Memory B cell (primary cell): ENCODE results near the gene MAP2K3.
"Not testable (repeated sequence)": the region's sequence is repeated elsewhere in the genome, so short reads cannot be mapped to it uniquely, and the experiment has no call there.

Source experiments
- ATAC-seq: fragments of 150-1000 bp; cut with Tn5 transposase; 2 replicates; pipeline ENCODE4 v1.10.0; 2021; ENCODE audit warnings: low read depth, mild to moderate bottlenecking, moderate library complexity
- DNase-seq, 2 donors: peaks; one replicate each; pipeline ENCODE4 v3.0.0; 2022; ENCODE audit warnings: low spot score in 2 of 2
- H3K27ac Mint-ChIP-seq: one replicate; pipeline ENCODE4 v1.8.0; 2022; ENCODE audit warnings: mild to moderate bottlenecking, moderate library complexity, mixed read lengths
- H3K27me3 Mint-ChIP-seq: one replicate; pipeline ENCODE4 v1.8.0; 2022; ENCODE audit warnings: mixed read lengths
- H3K36me3 Mint-ChIP-seq: one replicate; pipeline ENCODE4 v1.8.0; 2022; ENCODE audit warnings: mild to moderate bottlenecking, mixed read lengths
- H3K4me1 Mint-ChIP-seq: one replicate; pipeline ENCODE4 v1.8.0; 2022; ENCODE audit warnings: mixed read lengths
- H3K4me3 Mint-ChIP-seq: one replicate; pipeline ENCODE4 v1.8.0; 2022; ENCODE audit warnings: mild to moderate bottlenecking, moderate library complexity, mixed read lengths
- H3K9me3 Mint-ChIP-seq: one replicate; pipeline ENCODE4 v1.8.0; 2022; ENCODE audit warnings: mixed read lengths

MAP2K3 gene

DNA sequence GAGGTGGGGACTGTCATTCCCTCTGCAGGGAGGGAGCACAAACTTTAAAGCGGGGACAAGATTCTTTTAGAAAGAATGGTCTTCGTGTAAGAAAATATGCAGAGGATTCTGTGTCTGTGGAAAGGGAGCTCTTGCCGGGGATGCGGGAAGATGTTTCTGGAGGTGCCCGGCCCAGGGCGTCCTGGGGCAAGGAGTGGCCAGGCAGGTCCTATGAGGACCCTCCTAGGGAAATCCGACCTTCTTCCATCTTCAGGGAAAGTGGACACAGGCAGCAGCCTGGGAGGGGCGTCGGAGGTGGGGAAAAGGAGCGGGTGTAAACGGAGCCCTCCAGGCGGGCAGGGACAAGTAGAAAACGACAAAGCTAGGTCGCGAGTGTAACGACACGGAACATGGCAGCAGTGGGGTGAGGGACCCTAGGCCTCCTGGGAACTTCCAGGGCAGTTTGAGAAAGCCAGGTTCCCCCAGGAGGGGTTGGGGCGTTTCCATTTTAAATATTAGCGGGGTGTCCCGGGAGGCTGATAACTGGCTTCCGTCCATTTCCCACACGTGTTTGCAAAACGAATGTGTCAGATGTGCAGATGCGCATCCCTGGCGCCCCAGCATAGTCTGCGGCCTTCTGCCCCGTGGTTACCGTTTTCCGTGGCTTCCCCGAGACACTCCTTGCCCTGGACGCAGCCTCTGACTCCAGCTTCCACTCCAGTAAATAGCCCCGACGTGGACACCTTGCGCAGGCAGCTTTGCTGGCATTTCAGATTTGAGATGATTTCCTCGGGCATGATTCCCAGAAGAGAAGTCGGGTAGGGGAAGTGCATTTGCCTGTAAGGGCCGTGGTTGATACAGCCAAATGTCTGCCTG is 39.0 kb downstream of the MAP2K3 start:
- not testable (repeated sequence) for H3K9me3 Mint-ChIP-seq
- peak overlapping the region; percentile 93 for H3K4me3 Mint-ChIP-seq

DNA sequence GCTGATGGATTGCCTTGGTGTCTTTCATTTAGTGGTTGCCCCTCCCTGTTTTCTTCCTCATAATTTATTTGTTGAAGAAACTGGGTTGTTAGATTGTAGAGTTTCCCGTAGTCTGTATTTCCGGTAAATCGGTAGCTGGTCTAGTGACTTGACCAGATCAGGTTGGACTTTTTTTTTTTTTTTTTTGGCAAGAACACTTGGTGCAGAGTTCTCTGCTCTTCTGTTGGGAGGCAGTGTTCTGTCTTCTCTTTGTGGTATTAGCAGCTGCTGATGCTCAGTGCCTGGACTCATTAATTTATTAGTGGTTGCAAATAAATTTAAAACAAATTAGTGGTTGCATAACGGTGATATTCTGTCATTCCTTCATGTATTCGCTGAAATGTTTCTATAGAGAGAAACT is 40.2 kb downstream of the MAP2K3 start:
- not testable (repeated sequence) for H3K36me3 Mint-ChIP-seq, H3K27ac Mint-ChIP-seq, DNase-seq, H3K9me3 Mint-ChIP-seq, H3K27me3 Mint-ChIP-seq, H3K4me3 Mint-ChIP-seq, ATAC-seq
- H3K4me1 Mint-ChIP-seq: peaks cover 12% of the 10 kb centered on the region

More for the DNA sequence above, 39.0 kb downstream of the MAP2K3 start:
- H3K27me3 Mint-ChIP-seq, ATAC-seq, DNase-seq, H3K36me3 Mint-ChIP-seq: not testable (repeated sequence)
- H3K27ac Mint-ChIP-seq: peak overlapping the region; percentile 81
- H3K4me1 Mint-ChIP-seq: peaks cover 12% of the 10 kb centered on the region

DNA sequence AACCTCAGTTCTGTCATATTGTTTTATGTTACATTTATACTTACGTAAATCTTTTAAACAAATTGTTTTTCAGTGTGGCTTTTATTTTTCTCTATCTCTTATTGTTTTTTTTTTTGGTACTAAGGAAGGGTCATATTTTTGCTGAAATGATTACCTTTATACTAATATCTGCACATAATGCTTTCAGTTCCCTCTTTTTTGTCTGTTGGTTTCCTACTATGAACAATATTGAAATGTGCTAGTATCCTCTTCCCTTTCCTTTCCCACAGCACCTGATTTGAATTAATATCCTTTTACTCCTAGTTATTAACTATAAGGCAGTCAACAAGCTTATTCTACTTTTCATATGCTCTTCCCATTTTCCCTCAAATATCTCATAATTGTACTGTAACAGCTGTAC is 43.4 kb downstream of the MAP2K3 start:
- H3K4me3 Mint-ChIP-seq, H3K36me3 Mint-ChIP-seq, DNase-seq, H3K9me3 Mint-ChIP-seq, H3K4me1 Mint-ChIP-seq, H3K27me3 Mint-ChIP-seq, H3K27ac Mint-ChIP-seq: not testable (repeated sequence)
- ATAC-seq: peak; percentile 71

DNA sequence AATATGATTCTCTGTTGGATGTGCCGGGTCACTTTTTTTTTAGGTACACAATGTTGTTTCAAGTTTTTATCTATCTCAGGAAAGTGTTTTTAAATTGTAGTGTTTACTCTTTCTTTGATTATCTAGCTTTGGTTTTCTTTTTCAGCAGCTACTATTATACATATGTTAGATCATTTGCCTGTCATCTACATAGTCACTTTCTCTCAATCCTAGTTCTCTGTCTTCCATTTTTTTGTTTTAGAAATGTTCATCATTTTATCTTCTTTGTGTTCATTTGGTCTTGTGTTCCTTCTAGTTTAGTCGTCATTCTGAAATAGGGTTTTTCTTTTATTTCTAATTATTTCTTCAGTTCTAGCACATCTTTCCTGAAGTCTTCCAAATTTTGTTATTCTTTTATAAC is 44.3 kb downstream of the MAP2K3 start:
- not testable (repeated sequence) for ATAC-seq, H3K4me1 Mint-ChIP-seq, H3K9me3 Mint-ChIP-seq, H3K36me3 Mint-ChIP-seq, H3K27ac Mint-ChIP-seq, H3K4me3 Mint-ChIP-seq, DNase-seq, H3K27me3 Mint-ChIP-seq

DNA sequence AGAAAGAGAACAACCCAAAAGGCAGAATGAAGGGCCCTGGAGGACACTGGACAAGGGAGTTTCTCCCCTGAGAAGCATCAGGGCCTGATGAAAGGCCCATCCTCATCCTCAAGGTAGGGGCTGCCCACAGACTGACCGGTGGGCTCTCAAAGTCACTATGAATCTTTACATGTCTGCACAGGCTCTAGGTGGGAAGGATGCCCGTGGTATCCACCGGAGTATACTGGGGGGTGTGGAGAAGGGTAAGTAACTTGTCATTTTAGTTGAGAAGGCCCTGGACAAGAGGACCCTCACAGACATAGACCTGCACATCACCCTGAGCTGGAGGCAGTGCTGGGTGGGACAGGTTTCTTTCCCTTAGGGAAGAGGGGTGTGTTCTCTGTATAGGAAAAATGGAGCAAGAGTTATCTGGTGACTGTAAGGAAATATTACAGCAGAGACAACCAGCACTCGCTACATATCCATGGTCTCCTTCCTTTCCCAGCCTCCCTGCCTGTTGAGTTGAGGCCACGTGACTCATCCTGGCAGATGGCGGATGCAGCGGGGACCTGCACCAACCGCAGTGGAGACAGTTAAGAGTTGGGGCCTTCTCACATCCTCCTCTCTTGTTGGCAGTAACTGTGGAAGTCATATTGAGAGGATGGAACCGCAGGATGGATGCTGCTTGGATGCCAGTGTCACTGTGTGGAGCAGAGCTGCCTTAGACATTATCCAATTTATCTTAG is 46.1 kb downstream of the MAP2K3 start:
- Mint-ChIP-seq H3K9me3 (peaks cover 3% of the 10 kb centered on the region), H3K4me3 (no peak overlapping the region), H3K36me3 (no peaks in the 10 kb centered on the region), H3K27me3 (peaks cover under 1% of the 10 kb centered on the region), H3K27ac (no peak overlapping the region), H3K4me1 (peaks cover 5% of the 10 kb centered on the region)
- no peak for DNase-seq
- ATAC-seq: no peak

DNA sequence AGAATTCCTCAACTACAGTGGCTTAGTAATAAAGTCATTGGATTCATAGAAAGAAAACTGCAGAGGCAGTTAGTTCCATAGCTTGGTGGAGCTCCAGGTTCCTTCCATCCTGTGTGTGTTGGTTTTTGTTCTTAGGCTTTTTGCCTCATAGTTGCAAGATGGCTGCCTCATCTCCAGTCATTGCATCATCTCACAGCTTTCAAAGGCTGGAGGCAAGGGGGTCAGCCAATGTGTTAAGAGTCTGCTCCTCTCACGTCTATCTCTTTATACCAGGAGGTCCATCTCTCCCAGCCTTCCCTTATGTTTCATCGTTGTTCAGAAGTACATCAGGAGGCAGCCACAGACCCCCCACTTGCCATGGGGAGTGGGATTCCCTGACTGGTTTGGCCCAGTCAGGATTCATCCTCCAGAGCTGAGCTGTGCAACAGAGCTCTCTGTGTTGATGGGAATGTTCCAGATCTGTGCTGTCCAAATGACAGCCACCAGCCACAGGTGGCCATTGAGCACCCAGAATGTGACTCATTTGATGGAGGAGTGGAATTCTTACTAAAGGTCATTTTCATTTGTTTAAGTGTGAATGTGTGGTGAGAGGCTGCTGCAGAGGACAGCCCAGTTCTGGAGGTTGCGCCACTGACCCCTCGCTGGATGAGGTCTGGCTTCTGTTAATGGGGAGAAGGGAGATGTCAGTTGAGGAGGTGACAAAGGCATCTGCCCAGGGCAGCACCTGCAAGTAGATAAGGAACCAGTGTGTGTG is 52.2 kb downstream of the MAP2K3 start:
- not testable (repeated sequence) for H3K27me3 Mint-ChIP-seq, ATAC-seq, H3K9me3 Mint-ChIP-seq, H3K27ac Mint-ChIP-seq, DNase-seq, H3K36me3 Mint-ChIP-seq, H3K4me3 Mint-ChIP-seq, H3K4me1 Mint-ChIP-seq

DNA sequence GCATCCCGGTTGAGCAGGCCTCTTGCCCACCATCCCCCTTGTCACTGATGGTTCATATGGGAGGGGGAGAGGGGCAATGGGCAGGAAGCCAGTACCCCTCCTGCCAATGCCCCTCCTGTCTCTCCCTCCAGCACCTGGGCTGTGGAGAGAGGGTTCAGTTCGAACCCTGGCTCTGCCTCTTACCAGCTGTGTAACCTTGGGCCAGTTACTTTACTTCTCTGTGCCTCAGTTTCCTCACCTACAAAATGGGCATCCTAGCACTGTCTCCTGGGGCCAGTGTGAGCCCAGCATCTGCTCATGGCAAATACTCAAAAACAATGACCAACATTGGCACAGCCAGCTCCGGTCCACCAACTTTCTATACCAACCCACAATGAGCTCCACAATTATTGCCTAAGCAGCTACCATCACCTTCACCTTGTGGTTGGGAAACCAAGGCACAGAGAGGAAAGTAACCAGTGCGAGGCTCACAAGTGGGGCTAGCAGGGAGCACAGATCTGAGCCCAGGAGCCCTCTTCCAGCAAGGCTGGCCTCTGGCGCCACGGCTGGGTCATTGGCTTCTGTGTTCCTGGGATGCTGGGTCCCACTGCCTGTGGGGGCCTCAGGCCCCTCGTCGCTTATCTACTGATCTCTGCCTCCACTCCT is 53.6 kb downstream of the MAP2K3 start:
- H3K36me3 Mint-ChIP-seq, DNase-seq, H3K27ac Mint-ChIP-seq, H3K27me3 Mint-ChIP-seq, H3K9me3 Mint-ChIP-seq, H3K4me3 Mint-ChIP-seq, H3K4me1 Mint-ChIP-seq, ATAC-seq: not testable (repeated sequence)

DNA sequence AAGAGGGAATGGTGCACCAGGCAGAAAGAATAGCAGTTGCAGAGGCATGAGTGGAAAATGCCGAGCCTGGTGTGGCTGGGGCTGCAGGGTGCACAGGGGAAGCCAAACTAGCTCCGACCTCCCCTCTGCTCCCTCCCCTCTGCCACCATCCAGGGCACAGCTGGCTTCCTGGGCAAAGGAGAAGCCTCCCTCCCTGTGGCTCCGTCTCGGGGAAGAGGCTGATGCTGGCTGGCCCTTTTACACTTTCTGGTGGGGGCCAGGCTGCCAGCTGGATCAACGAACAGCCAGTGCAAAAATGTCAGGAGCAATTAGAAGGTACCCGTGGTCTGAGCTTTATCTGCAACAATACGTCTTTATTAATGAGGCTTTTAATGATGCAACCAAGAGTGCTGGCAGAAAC is 54.5 kb downstream of the MAP2K3 start:
- Mint-ChIP-seq H3K27me3 (no peaks in the 10 kb centered on the region), H3K9me3 (no peaks in the 10 kb centered on the region), H3K4me1 (peaks cover under 1% of the 10 kb centered on the region), H3K27ac (no peak overlapping the region), H3K36me3 (no peaks in the 10 kb centered on the region), H3K4me3 (no peak overlapping the region)
- ATAC-seq (no peak), DNase-seq (no peak)

DNA sequence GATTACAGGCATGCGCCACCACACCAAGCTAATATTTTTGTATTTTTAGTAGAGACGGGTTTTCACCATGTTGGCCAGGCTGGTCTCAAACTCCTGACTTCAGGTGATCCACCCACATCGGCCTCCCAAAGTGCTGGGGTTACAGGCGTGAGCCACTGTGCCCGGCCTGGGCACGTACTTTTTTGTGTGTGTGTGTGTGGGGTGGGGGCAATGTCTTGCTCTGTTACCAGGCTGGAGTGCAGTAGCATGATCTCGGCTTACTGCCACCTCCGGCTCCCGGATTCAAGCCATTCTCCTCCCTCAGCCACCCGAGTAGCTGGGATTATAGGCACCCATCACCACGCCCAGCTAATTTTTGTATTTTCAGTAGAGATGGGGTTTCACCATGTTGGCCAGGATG is 55.1 kb downstream of the MAP2K3 start:
- DNase-seq, H3K27me3 Mint-ChIP-seq, H3K4me3 Mint-ChIP-seq, H3K4me1 Mint-ChIP-seq, H3K9me3 Mint-ChIP-seq, ATAC-seq, H3K27ac Mint-ChIP-seq, H3K36me3 Mint-ChIP-seq: not testable (repeated sequence)

DNA sequence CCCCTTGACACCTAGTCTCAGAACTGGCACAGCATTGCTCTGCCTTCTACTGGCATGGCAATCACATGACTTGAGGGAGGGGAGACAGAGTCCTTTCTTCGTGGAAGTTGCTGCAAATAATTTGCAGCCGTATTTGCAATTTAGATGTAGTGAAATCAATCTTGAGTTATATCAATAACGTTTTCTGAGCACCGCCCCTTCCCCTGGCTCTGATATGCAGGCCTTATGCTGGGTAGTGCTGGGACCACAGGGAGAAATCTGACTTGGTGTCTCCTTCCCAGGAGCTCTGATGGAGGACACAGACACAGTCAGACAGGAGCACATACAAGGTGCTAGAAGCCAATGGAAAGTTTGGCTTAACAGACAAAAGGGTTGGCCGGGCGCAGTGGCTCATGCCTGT is 55.9 kb downstream of the MAP2K3 start:
- not testable (repeated sequence) for ATAC-seq, H3K4me3 Mint-ChIP-seq, H3K4me1 Mint-ChIP-seq, H3K36me3 Mint-ChIP-seq, H3K9me3 Mint-ChIP-seq, DNase-seq, H3K27me3 Mint-ChIP-seq, H3K27ac Mint-ChIP-seq

DNA sequence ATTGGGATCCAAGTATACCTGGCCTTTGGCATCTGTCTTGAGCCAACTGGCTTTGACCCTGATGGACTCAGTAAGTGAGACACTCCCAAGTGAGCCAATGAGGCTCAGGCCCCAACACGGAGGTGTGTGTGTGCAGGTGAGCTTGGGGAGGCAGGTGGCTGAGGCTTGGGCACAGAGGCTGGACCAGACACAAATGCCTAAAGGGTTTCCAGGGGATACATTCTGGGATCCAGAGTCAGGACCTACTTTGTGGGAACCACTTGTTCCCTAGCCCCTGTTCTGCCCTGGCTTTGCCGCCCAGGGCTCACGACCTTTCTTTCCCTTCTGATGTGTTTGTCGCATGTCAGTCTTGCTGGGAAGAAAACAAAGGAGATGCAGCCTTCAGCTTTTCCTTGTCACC is 56.8 kb downstream of the MAP2K3 start:
- H3K27me3 Mint-ChIP-seq, DNase-seq, H3K9me3 Mint-ChIP-seq, ATAC-seq, H3K27ac Mint-ChIP-seq, H3K4me3 Mint-ChIP-seq, H3K4me1 Mint-ChIP-seq, H3K36me3 Mint-ChIP-seq: not testable (repeated sequence)

DNA sequence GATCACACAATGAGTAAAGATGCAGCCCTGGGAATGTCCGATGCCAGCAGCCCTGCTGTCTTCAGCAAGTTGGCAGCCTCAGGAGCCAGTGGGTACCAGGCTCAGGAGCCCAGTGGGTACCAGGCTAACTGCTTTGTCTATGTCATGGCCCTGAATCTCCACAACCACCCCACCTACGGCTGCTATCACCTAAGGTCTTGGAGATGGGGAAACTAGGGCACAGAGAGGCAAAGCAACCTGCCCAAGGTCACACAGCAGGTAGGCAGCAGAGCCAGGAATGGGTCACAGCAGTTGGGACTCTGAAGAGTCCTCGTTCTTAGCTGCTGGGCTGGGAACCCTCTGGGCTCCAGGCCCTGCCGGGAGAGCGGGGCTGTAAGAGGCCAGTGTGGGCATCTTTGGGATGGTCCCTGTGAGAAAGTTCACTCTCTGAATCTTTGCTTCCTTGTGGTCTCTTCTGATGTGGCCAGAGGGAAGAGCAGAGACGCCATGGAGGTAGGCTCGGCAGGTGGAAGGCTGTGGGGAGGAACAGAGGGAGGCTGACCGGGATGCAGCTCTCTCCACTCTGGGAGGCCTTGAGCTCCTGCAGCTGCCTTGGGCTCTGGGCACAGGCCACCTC is 57.5 kb downstream of the MAP2K3 start:
- not testable (repeated sequence) for H3K9me3 Mint-ChIP-seq, ATAC-seq, DNase-seq

DNA sequence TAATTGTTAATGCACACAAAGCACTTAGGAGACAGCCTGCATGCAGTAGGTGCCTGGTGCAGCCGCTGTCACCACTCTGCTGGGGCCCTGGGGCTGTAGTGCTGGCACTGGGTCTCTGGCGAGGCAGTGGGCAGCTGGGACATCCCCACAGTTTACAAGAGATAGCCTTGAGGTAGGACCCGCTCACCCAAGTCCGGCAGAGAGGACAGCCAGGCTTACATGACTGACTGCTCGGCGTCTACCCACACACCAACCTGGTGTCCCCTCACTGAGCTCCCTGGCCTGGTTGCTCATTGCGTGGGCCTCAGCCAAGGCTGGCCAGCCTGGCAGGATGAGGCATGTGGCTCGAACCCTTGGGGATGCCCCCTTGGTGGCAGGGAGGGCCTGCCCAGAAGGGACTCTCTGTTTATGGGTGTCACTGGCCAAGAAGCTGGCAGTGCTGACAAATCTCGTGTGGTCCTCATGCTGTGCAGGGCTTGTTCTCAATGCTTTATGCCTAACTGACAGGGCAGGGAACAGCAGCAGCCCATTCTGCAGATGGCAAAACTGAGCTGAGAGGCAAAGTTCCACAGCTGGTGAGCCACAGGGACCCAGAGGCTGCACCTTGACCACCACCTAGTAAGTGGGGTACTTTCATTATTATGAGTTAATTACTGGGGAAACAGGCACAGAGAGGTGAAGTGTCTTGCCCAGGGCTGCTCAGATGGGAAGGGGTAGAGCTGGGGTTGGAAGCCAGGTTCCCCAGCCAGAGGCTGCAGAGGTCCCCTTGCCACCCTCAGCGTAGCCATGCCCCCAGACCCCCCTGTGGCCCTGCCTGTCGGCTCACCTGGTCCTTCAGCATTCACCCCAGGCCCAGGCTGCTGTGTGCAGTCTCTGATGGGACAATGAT is 58.8 kb downstream of the MAP2K3 start:
- DNase-seq, H3K27me3 Mint-ChIP-seq, ATAC-seq, H3K27ac Mint-ChIP-seq, H3K36me3 Mint-ChIP-seq, H3K4me3 Mint-ChIP-seq, H3K9me3 Mint-ChIP-seq, H3K4me1 Mint-ChIP-seq: not testable (repeated sequence)

More for the DNA sequence above, 57.5 kb downstream of the MAP2K3 start:
- not testable (repeated sequence) for H3K27ac Mint-ChIP-seq, H3K4me3 Mint-ChIP-seq, H3K4me1 Mint-ChIP-seq, H3K36me3 Mint-ChIP-seq, H3K27me3 Mint-ChIP-seq
